WTC11 (cell line): Measurements from ENCODE around the gene EXOSC7. TPM values are rescaled to one million over a fixed set of nuclear protein-coding genes. Genes with fewer than 3 reads are reported as not detected.

Source experiments
- ATAC-seq: fragments of 200-7000 bp; cut with Tn5 transposase; 2 replicates; pipeline ENCODE4 v1.10.0; 2021; ENCODE audit warnings: mild to moderate bottlenecking, moderate library complexity
- CTCF ChIA-PET: fragments of 300-600 bp; sonication (Branson Sonifier 250); formaldehyde crosslinking; loops from one replicate; lab custom pipeline; 2021; ENCODE audit warnings: antibody characterized with exemption; lab: Charles Lee
- POLR2A ChIA-PET: fragments of 350-600 bp; sonication (Branson Sonifier 250); formaldehyde crosslinking; loops from one replicate; lab custom pipeline; 2021; ENCODE audit warnings: antibody characterized with exemption; lab: Charles Lee
- DNase-seq: peaks from one replicate; pipeline ENCODE4 v3.0.0; 2021; ENCODE audit warnings: low spot score
- H3K27ac Mint-ChIP-seq: 2 replicates; pipeline ENCODE4 v1.8.0; 2021; ENCODE audit warnings: mixed read lengths
- H3K27me3 Mint-ChIP-seq: 2 replicates; pipeline ENCODE4 v1.8.0; 2021; ENCODE audit warnings: low read depth, mild to moderate bottlenecking, moderate library complexity, mixed read lengths
- H3K36me3 Mint-ChIP-seq: 2 replicates; pipeline ENCODE4 v1.8.0; 2021; ENCODE audit warnings: mixed read lengths
- H3K4me1 Mint-ChIP-seq: 2 replicates; pipeline ENCODE4 v1.8.0; 2022; ENCODE audit warnings: mixed read lengths
- H3K4me3 Mint-ChIP-seq: 2 replicates; pipeline ENCODE4 v1.8.0; 2021; ENCODE audit warnings: mild to moderate bottlenecking, moderate library complexity, mixed read lengths
- H3K9me3 Mint-ChIP-seq: 2 replicates; pipeline ENCODE4 v1.8.0; 2021; ENCODE audit warnings: mixed read lengths
- CDX4 ChIP-seq: fragments of 250-450 bp; sonication (Bioruptor Pico); IDR thresholded peaks from 2 replicates; pipeline ENCODE4 v1.9.0; 2021; ENCODE audit warnings: moderate library complexity, mild to moderate bottlenecking, inconsistent platforms, borderline replicate concordance
- CREM ChIP-seq: sonication (generic); formaldehyde crosslinking; IDR thresholded peaks from 2 replicates; pipeline ENCODE4 v1.8.1; 2022; ENCODE audit warnings: mild to moderate bottlenecking, missing genetic modification reagents, moderate library complexity
- CTCF ChIP-seq: fragments of 200-600 bp; IDR thresholded peaks from 2 replicates; pipeline ENCODE4 v1.8.0; 2022; ENCODE audit warnings: antibody characterized with exemption
- ETV6 ChIP-seq: sonication (generic); formaldehyde crosslinking; IDR thresholded peaks from 2 replicates; pipeline ENCODE4 v1.8.1; 2022; ENCODE audit warnings: mild to moderate bottlenecking, missing genetic modification reagents
- FOXJ3 ChIP-seq: sonication (generic); formaldehyde crosslinking; IDR thresholded peaks from 2 replicates; pipeline ENCODE4 v1.9.0; 2021; ENCODE audit warnings: missing genetic modification reagents, mild to moderate bottlenecking, borderline replicate concordance
- GRHL2 ChIP-seq: fragments of 250-450 bp; sonication (Bioruptor Pico); IDR thresholded peaks from 2 replicates; pipeline ENCODE4 v1.8.0; 2022; ENCODE audit warnings: mild to moderate bottlenecking, moderate library complexity; ENCODE audit not compliant: insufficient replicate concordance, severe bottlenecking
- GTF2I ChIP-seq: fragments of 250-450 bp; sonication (Bioruptor Pico); conservative IDR thresholded peaks from 2 replicates; pipeline ENCODE4 v1.4.0; 2021; ENCODE audit warnings: mild to moderate bottlenecking
- KAT7 ChIP-seq: sonication (generic); formaldehyde crosslinking; IDR thresholded peaks from 2 replicates; pipeline ENCODE4 v1.8.1; 2023; ENCODE audit warnings: missing genetic modification reagents, mild to moderate bottlenecking, borderline replicate concordance
- MLX ChIP-seq: sonication (generic); formaldehyde crosslinking; IDR thresholded peaks from 2 replicates; pipeline ENCODE4 v1.8.1; 2023; ENCODE audit warnings: mild to moderate bottlenecking, missing genetic modification reagents, moderate library complexity
- NFE2L1 ChIP-seq: sonication (generic); formaldehyde crosslinking; IDR thresholded peaks from 2 replicates; pipeline ENCODE4 v1.8.1; 2023; ENCODE audit warnings: missing genetic modification reagents
- NR2C2 ChIP-seq: sonication (generic); formaldehyde crosslinking; IDR thresholded peaks from 2 replicates; pipeline ENCODE4 v1.8.0; 2022; ENCODE audit warnings: mild to moderate bottlenecking, missing genetic modification reagents
- PRRX2 ChIP-seq: fragments of 250-450 bp; sonication (Bioruptor Pico); IDR thresholded peaks from 2 replicates; pipeline ENCODE4 v1.8.0; 2021; ENCODE audit warnings: mild to moderate bottlenecking
- RORB ChIP-seq: fragments of 250-450 bp; sonication (Bioruptor Pico); IDR thresholded peaks from 2 replicates; pipeline ENCODE4 v1.9.0; 2021; ENCODE audit warnings: mild to moderate bottlenecking
- ZNF232 ChIP-seq: sonication (generic); formaldehyde crosslinking; IDR thresholded peaks from 2 replicates; pipeline ENCODE4 v1.8.0; 2022; ENCODE audit warnings: mild to moderate bottlenecking, missing genetic modification reagents
- ZNF416 ChIP-seq: fragments of 250-450 bp; sonication (Bioruptor Pico); IDR thresholded peaks from 2 replicates; pipeline ENCODE4 v1.9.0; 2021; ENCODE audit warnings: mild to moderate bottlenecking, inconsistent platforms
- total RNA-seq: library from RNA; stranded (reverse); gene quantifications from 3 replicates; pipeline ENCODE4 v1.2.3, GENCODE V29; 2021
- TF ChIP-seq, protein P1 (sequence below): sonication (generic); formaldehyde crosslinking; IDR thresholded peaks from 2 replicates; pipeline ENCODE4 v1.8.1; 2022; ENCODE audit warnings: low read depth, mild to moderate bottlenecking, moderate library complexity, missing genetic modification reagents, borderline replicate concordance
- TF ChIP-seq, protein P2 (sequence below): sonication (generic); formaldehyde crosslinking; IDR thresholded peaks from 2 replicates; pipeline ENCODE4 v1.8.0; 2022; ENCODE audit warnings: mild to moderate bottlenecking, missing genetic modification reagents
- TF ChIP-seq, protein P3 (sequence below): sonication (generic); formaldehyde crosslinking; IDR thresholded peaks from 2 replicates; pipeline ENCODE4 v1.8.1; 2023; ENCODE audit warnings: mild to moderate bottlenecking, missing genetic modification reagents

Gene EXOSC7
- total RNA-seq, 1 experiment from 2014 or later, result 85.7 TPM

GRCh38 chr3:45054196-45054857 is 78.3 kb downstream of the EXOSC7 start:
- Mint-ChIP-seq H3K4me1 (peaks cover 12% of the 10 kb centered on the region), H3K9me3 (no peaks in the 10 kb centered on the region), H3K4me3 (no peak overlapping the region), H3K27me3 (peaks cover 93% of the 10 kb centered on the region)
- TF ChIP-seq CTCF (no peak), ZNF416 (CRISPR knock-in tag) (no peak), NFE2L1 (CRISPR knock-in tag) (no peak)
- TF ChIP-seq, all 79 proteins: peak for 0
- DNase-seq, result no peak
- CTCF ChIA-PET, result interaction anchor here (1.3 to 3.2 kb wide), 3 partner anchors 13 to 487 kb away, joined by 3 to 16 read pairs (median 4); no protein-coding TSS in a partner anchor
- POLR2A ChIA-PET, result interaction anchor here (0.6 kb wide), 1 partner anchor 119 kb away, joined by 4 read pairs; no protein-coding TSS in a partner anchor
- ATAC-seq, result no peak
- Mint-ChIP-seq H3K36me3 (no peaks in the 10 kb centered on the region), H3K27ac (no peak overlapping the region)

GRCh38 chr3:45055032-45055410 is 79.0 kb downstream of the EXOSC7 start:
- H3K4me1 Mint-ChIP-seq, result peaks cover 15% of the 10 kb centered on the region
- DNase-seq (no peak), ATAC-seq (no peak)
- CTCF ChIA-PET, result interaction anchor here (0.6 to 3.2 kb wide), 32 partner anchors 9 to 1923 kb away, joined by 3 to 20 read pairs (median 4); partner anchors contain the start of gene TMEM158
- no peak overlapping the region for H3K27ac Mint-ChIP-seq
- H3K4me3 Mint-ChIP-seq, result no peak overlapping the region
- H3K9me3 Mint-ChIP-seq, result no peaks in the 10 kb centered on the region
- H3K36me3 Mint-ChIP-seq, result no peaks in the 10 kb centered on the region
- TF ChIP-seq, protein P1, sequence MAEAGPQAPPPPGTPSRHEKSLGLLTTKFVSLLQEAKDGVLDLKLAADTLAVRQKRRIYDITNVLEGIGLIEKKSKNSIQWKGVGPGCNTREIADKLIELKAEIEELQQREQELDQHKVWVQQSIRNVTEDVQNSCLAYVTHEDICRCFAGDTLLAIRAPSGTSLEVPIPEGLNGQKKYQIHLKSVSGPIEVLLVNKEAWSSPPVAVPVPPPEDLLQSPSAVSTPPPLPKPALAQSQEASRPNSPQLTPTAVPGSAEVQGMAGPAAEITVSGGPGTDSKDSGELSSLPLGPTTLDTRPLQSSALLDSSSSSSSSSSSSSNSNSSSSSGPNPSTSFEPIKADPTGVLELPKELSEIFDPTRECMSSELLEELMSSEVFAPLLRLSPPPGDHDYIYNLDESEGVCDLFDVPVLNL (CRISPR knock-in tag), result no peak
- TF ChIP-seq MLX (CRISPR knock-in tag) (no peak), RORB (CRISPR knock-in tag) (no peak), PRRX2 (CRISPR knock-in tag) (no peak), GRHL2 (no peak), CREM (no peak), FOXJ3 (CRISPR knock-in tag) (no peak), ETV6 (CRISPR knock-in tag) (no peak), GTF2I (no peak), NR2C2 (CRISPR knock-in tag) (no peak), ZNF232 (CRISPR knock-in tag) (no peak), KAT7 (CRISPR knock-in tag) (no peak), CDX4 (CRISPR knock-in tag) (no peak)
- TF ChIP-seq, protein P2, sequence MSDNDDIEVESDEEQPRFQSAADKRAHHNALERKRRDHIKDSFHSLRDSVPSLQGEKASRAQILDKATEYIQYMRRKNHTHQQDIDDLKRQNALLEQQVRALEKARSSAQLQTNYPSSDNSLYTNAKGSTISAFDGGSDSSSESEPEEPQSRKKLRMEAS (CRISPR knock-in tag), result no peak
- TF ChIP-seq, protein P3, sequence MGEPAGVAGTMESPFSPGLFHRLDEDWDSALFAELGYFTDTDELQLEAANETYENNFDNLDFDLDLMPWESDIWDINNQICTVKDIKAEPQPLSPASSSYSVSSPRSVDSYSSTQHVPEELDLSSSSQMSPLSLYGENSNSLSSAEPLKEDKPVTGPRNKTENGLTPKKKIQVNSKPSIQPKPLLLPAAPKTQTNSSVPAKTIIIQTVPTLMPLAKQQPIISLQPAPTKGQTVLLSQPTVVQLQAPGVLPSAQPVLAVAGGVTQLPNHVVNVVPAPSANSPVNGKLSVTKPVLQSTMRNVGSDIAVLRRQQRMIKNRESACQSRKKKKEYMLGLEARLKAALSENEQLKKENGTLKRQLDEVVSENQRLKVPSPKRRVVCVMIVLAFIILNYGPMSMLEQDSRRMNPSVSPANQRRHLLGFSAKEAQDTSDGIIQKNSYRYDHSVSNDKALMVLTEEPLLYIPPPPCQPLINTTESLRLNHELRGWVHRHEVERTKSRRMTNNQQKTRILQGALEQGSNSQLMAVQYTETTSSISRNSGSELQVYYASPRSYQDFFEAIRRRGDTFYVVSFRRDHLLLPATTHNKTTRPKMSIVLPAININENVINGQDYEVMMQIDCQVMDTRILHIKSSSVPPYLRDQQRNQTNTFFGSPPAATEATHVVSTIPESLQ (CRISPR knock-in tag), result no peak
- H3K27me3 Mint-ChIP-seq, result peaks cover 93% of the 10 kb centered on the region
- POLR2A ChIA-PET, result interaction anchor here (0.6 kb wide), 2 partner anchors 120 to 831 kb away, joined by 3 to 4 read pairs; partner anchors contain the start of gene CCR9
